CMK (cell line): Measurements from ENCODE around the gene OR4F6.

Source experiments
- DNase-seq: peaks from one replicate; pipeline ENCODE4 v3.0.0-alpha.2; 2010; ENCODE audit warnings: low read depth

OR4F6 gene

GRCh38 chr15:101804941-101805340 is 1.6 kb downstream of the OR4F6 start:
- no peak for DNase-seq

GRCh38 chr15:101805605-101806345 is 2.5 kb downstream of the OR4F6 start:
- DNase-seq = no peak

DNA sequence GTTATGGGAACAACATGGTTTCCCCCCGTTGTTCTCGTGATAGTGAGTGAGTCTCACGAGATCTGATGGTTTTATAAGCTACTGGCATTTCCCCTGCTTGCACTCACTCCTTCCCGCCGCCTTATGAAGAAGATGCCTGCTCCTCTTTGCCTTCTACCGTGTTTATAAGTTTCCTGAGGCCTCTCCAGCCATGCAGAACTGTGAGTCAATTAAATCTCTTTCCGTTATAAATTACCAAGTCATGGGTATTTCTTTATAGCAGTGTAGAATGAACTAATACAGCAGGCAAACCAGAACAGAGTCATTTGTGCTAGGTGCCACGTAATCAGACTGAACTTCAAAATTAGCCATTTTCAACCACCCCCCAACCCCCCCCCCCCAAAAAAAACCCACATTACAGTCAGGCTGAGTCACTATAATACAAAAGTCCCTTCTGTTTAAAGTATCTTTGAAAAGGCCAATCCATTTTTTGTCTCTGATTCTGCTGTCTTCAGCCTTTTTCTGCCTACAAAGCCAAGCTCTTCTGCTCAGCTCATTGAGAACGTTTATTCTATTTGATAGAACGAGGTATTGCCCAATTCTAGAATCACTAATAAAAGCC is 4.1 kb downstream of the OR4F6 start:
- DNase-seq = no peak

GRCh38 chr15:101808201-101808600 is 4.9 kb downstream of the OR4F6 start:
- DNase-seq = no peak

GRCh38 chr15:101810456-101810855 is 7.1 kb downstream of the OR4F6 start:
- DNase-seq = no peak

GRCh38 chr15:101810876-101811275 is 7.6 kb downstream of the OR4F6 start:
- DNase-seq = no peak

DNA sequence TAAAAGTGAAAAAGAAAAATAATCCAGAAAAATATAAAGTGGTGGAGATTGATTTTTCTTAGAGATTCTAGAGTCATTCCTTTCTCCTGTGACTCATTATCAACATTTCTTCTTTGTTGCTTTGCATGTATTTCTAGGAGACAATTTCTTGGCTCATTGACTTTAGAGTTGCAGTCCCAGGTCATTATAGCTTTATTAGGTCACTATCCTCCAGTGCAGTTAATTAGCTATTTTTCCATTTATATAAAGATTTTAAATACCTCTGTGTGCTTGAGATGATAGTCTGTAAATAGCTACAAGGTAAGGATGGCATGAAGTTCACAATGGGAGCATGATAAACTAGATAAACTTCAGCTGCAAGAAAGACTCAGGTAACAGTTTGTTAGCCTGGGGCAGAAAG is 8.6 kb downstream of the OR4F6 start, which contains the start of gene OR4F15:
Gene OR4F15 (plus strand): TSS at position 301 of the 400 bp plus-strand sequence. CDS start 5,985 bp downstream, outside the sequence.
- DNase-seq = no peak

- DNase-seq = no peak
These were observed 10.7 kb downstream of the OR4F6 start for GRCh38 chr15:101813803-101814534.

DNA sequence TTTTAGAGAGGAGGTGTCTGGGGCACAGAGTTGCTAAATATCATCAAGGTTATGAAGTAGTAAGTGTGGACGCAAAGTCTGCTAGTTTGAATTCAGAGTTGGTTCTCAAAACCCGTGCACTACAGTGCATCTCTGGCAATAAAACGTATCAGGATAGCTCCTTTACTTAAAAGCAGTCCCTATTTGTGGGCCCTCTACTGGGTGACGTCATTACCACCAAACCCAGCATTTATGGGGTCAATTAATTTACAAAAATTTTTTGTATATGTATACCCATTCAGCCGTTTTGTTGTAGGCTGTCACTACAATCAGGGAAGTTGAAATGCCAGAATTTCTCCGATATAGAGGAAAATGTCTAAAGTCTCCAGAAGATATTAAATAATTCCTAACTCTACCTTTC is 17.5 kb downstream of the OR4F6 start:
- no peak for DNase-seq

GRCh38 chr15:101827257-101827656 is 23.9 kb downstream of the OR4F6 start:
- no peak for DNase-seq

DNA sequence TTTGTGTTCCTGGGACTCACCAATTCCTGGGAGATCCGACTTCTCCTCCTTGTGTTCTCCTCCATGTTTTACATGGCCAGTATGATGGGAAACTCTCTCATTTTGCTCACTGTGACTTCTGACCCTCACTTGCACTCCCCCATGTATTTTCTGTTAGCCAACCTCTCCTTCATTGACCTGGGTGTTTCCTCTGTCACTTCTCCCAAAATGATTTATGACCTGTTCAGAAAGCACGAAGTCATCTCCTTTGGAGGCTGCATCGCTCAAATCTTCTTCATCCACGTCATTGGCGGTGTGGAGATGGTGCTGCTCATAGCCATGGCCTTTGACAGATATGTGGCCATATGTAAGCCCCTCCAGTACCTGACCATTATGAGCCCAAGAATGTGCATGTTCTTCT is 25.5 kb downstream of the OR4F6 start:
- DNase-seq = no peak

DNA sequence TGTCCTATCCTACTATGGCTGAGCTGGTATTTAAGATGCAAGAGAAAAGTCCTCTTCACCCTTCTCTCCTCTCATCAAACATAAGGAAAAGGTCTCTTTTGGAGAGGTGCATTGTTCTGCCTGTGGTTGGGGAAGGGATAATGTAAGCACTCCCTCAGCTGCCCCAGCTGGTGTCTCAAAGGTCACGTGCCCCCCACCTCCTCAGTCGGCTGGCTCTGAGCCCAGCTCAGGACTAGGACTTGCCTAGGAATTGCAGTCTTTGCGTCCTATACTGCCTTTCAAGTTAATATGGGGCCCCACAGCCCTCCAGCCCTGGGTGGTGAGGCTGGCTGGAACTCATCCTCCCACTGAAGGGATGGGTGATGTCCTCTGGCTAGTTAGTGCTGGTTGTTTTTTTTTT is 38.3 kb downstream of the OR4F6 start:
- no peak for DNase-seq

DNA sequence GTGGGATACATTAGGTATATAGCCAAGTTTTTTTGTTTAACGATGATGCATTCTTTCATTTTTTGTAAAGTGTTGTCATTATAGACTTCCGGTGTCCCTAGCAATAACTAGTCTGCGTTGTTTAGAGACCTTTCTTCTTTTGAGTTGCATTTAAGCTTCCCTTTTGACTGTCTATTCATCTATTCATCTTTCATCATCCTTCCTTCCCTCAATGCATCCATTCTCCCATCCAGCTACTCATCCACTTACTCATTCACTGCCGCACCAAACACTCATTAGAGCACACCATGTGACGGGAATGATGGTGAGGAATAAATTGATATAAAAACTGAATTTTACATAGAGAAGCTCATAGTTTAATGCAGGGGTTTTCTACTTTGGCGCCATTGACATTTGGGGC is 41.6 kb downstream of the OR4F6 start:
- no peak for DNase-seq

DNA sequence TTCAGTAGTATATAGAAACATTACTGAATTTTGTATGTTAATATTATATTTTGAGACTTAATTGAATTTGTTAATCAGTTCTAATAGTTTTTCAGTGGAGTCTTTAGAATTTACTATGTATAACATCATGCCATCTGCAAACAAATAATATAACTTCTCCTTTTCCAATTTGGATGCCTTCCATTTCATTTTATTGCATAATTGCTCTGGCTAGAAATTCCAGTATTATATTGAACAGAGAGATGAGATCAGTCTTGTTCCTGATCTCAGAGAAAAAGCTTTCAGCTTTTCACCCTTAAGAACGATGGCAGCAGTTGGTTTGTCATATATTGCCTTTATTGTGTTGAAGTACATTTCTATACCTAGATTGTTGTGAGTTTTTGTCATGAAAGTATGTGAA is 49.0 kb downstream of the OR4F6 start:
- no peak for DNase-seq
